Adrenal gland (tissue), 5 donors: Measurements from ENCODE around the gene CXCL5.

ENCODE experiments used
- POLR2A ChIP-seq, 2 donors: fragments of 450-650 bp; IDR thresholded peaks; one replicate each; pipeline ENCODE4 v1.6.1; 2017; ENCODE audit warnings: antibody characterized with exemption in 2 of 2, mild to moderate bottlenecking in 2 of 2, moderate library complexity in 1 of 2
- TF ChIP-seq, protein P1 (sequence below), 6 experiments: fragments of 450-650 bp in 4 of 6; fragments of 200-600 bp in 2 of 6; sonication (generic) in 1 of 6; IDR thresholded peaks; 1 replicate in 5 of 6; 2 replicates in 1 of 6; pipeline versions ENCODE4 v1.5.1 to v1.8.0; 2016 to 2021; ENCODE audit warnings: antibody characterized with exemption in 6 of 6, mild to moderate bottlenecking in 2 of 6, moderate library complexity in 1 of 6
- donor health status: DM: no; HTN: no; CAD: no.

DNA sequence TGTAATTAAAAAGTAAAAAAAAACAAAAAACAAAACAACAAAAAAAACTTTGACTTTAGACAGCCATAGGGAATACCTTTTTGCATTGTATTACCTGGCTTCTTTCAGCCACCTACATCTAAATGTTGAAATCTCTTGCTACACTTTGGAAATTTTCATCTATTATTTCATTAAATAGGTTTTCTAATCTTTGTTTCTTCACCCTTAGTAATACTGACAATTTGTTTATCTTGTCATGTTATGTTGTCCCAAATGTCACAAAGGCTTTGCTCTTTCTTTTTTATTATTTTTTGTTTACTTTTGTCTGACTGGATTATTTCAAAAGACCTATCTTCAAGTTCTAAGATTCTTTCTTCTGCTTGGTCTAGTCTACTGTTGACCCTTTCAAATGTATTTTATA lies 24.1 kb downstream of the CXCL5 start:
- TF ChIP-seq, protein P1, sequence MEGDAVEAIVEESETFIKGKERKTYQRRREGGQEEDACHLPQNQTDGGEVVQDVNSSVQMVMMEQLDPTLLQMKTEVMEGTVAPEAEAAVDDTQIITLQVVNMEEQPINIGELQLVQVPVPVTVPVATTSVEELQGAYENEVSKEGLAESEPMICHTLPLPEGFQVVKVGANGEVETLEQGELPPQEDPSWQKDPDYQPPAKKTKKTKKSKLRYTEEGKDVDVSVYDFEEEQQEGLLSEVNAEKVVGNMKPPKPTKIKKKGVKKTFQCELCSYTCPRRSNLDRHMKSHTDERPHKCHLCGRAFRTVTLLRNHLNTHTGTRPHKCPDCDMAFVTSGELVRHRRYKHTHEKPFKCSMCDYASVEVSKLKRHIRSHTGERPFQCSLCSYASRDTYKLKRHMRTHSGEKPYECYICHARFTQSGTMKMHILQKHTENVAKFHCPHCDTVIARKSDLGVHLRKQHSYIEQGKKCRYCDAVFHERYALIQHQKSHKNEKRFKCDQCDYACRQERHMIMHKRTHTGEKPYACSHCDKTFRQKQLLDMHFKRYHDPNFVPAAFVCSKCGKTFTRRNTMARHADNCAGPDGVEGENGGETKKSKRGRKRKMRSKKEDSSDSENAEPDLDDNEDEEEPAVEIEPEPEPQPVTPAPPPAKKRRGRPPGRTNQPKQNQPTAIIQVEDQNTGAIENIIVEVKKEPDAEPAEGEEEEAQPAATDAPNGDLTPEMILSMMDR (IDR thresholded peaks at IDR 0.05): no peak
- no peak for TF ChIP-seq POLR2A (IDR thresholded peaks at IDR 0.05)
